ENCODE measurements around the gene FAM193A.

DNA sequence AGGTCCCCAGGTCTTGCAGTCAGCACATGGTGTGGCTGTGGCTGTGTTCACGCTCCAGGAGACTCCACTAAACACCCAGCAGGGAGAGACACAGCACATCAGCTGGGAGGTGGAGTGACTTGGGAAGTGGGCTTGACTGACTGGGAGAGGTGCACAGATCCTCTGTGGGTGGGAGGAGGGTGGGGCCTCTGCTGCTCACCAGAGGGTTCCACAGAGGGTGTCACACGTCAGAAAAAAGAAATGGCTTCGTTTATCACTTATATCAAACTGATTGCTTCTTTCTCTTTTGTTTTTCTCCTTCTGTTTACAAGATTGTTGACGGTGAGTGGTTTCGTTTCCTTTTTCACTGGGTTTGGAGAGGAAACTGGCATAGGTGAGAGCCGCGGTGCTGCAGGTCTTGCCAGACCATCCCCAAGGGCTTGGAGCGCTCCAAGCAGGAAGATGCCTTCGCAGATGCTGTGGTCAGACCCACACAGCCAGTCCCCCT, 24.8 kb upstream of the FAM193A start:
- TF ChIP-seq POLR2AphosphoS5 (IDR thresholded peaks at IDR 0.05; ENCODE audit: borderline replicate concordance, low read depth, low read length), result no peak
- no peak for TF ChIP-seq EZH2 (IDR thresholded peaks at IDR 0.05)

Data from SK-N-MC (cell line).